Colonic mucosa (tissue), 4 donors: ENCODE measurements around the gene CA7. TPM values are rescaled to one million over a fixed set of nuclear protein-coding genes. Genes with fewer than 3 reads are reported as not detected.
A peak's percentile ranks its signal among the peaks of the same experiment; 100 is the strongest.

ENCODE experiments used
- DNase-seq: peaks from one replicate; pipeline ENCODE4 v3.0.0-alpha.2; 2020
- H3K27ac ChIP-seq: fragments of 200-600 bp; one replicate; pipeline ENCODE4 v1.8.0; 2021
- H3K27me3 ChIP-seq: fragments of 200-600 bp; one replicate; pipeline ENCODE4 v1.8.0; 2021
- H3K36me3 ChIP-seq: fragments of 200-600 bp; one replicate; pipeline ENCODE4 v1.8.0; 2021
- H3K4me1 ChIP-seq: fragments of 200-600 bp; one replicate; pipeline ENCODE4 v1.8.0; 2021; ENCODE audit warnings: mild to moderate bottlenecking
- H3K4me3 ChIP-seq: fragments of 200-600 bp; one replicate; pipeline ENCODE4 v1.8.0; 2021
- H3K9ac ChIP-seq, 2 donors: one replicate each; pipeline ENCODE4 v1.7.0; 2013; ENCODE audit warnings: control low read depth in 2 of 2, low read depth in 2 of 2, low read length in 2 of 2
- H3K9me3 ChIP-seq: fragments of 200-600 bp; one replicate; pipeline ENCODE4 v1.8.0; 2021
- intact Hi-C: fragments of 100-400 bp; cut with DNase I; formaldehyde crosslinking; loops from one replicate; pipeline ENCODE4 v1.14.1; 2022
- total RNA-seq, 2 donors: library from RNA; stranded (reverse); fragmentation: NEBNext Ultra II Directional in 1 of 2; extraction: Animal tissue kit (Norgen Biotek cat#: 25700) in 1 of 2; gene quantifications; one replicate each; pipeline ENCODE4 v1.2.1, GENCODE V29; 2021
- TF ChIP-seq, protein P1 (sequence below): fragments of 200-600 bp; IDR thresholded peaks from one replicate; pipeline ENCODE4 v1.8.0; 2022; ENCODE audit warnings: antibody characterized with exemption, mild to moderate bottlenecking
- donor health status: healthy.
- donor health status: DM: no; HTN: no; CAD: no.
- donor health status: DM: no; HTN: no; CAD: no.

CA7 gene
- total RNA-seq, 2 donors from 2014 or later = 46.2 to 120 TPM

DNA sequence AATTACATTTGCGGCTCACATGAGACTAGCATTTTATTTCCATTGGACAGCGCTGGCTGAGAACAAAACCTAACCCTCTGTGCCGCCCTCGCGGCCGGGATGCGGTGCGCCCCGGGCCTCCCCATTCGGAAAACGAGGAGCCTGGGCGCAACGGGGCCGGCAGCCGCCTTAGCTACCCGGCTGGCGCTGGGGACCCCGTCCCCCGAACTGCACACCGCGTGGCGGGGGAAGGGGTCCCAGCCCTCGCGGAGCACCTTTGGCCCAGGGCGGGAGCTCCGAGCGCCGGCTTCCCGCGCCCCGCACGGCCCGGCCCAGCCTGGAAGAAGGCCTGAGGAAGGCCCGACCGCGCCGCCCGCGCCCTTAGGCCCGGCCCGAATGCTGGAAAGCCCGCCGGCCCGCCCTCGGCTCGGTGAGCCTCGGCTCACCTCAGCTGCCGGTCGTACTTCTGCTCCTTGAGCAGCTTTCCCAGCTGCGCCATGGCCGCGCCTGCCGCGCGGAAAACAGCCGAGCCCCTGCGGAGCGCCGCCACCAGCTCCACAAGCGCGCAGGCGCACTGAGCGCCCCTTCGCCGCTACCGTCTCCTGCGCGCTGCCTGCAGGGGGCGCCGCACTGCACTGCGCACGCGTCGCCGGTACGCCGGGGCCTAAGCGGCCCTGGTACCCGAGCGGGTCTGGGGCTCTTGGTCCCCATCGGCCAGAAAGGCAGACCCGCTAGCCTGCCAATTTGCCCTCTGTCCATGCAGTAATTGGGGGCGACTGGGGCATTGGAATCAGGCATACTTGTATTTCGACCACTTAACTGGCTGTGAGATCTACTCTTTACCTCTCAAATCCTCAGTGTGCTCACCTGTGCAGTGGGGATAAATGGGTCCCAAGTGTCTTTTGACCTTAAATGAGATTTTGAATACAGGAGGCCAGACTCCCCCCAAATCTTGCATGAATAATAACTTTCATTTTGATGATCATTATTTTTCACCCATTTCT is 13.5 kb upstream of the CA7 start, which contains the start of gene NAE1:
NAE1 (minus strand) TSS at position 555 of the 983 bp plus-strand sequence; CDS start at position 478, 77 bp downstream.
- TF ChIP-seq, protein P1, sequence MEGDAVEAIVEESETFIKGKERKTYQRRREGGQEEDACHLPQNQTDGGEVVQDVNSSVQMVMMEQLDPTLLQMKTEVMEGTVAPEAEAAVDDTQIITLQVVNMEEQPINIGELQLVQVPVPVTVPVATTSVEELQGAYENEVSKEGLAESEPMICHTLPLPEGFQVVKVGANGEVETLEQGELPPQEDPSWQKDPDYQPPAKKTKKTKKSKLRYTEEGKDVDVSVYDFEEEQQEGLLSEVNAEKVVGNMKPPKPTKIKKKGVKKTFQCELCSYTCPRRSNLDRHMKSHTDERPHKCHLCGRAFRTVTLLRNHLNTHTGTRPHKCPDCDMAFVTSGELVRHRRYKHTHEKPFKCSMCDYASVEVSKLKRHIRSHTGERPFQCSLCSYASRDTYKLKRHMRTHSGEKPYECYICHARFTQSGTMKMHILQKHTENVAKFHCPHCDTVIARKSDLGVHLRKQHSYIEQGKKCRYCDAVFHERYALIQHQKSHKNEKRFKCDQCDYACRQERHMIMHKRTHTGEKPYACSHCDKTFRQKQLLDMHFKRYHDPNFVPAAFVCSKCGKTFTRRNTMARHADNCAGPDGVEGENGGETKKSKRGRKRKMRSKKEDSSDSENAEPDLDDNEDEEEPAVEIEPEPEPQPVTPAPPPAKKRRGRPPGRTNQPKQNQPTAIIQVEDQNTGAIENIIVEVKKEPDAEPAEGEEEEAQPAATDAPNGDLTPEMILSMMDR = peak; percentile 99

DNA sequence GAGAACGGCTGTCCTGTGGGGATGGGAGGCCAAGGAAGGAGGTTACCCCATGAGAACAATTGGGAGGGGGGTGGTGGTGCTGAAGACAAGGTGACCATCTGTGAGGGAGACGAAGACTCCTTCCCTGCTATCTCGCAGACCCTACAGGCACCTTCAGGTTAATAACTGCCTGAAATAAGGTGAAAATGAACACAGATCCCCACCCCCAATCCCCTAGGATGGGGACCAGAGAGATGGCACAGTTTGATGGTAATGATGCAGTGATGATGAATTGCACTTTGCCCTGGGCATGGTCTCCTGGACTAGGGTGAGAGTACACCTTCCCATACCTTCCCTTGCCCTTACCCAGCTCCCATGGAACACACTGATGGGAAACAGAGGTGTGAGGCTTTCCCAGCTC is 12.0 kb upstream of the CA7 start:
- no peak overlapping the region for H3K9ac ChIP-seq
- no peaks in the 10 kb centered on the region for H3K27me3 ChIP-seq
- H3K9me3 ChIP-seq = no peaks in the 10 kb centered on the region
- no peaks in the 10 kb centered on the region for H3K36me3 ChIP-seq
- no peak for DNase-seq
- H3K4me3 ChIP-seq = no peak overlapping the region
- H3K27ac ChIP-seq = no peak overlapping the region
- TF ChIP-seq, protein P1 = no peak
- intact Hi-C loops = loop anchor here (2.0 kb wide), 1 partner anchor 37 kb away; no protein-coding TSS in a partner anchor
- H3K4me1 ChIP-seq = peaks cover 8% of the 10 kb centered on the region

More for the DNA sequence above, 13.5 kb upstream of the CA7 start, which contains the start of gene NAE1:
- Histone ChIP-seq H3K4me1 (peaks cover 8% of the 10 kb centered on the region), H3K9me3 (no peaks in the 10 kb centered on the region), H3K9ac (peak within 1 kb of the TSS; percentile 76 to 84), H3K36me3 (no peaks in the 10 kb centered on the region), H3K4me3 (peak within 1 kb of the TSS; percentile 89), H3K27ac (peak within 1 kb of the TSS; percentile 84), H3K27me3 (no peaks in the 10 kb centered on the region)
- intact Hi-C loops = no loop called here
- DNase-seq = peak; percentile 88

DNA sequence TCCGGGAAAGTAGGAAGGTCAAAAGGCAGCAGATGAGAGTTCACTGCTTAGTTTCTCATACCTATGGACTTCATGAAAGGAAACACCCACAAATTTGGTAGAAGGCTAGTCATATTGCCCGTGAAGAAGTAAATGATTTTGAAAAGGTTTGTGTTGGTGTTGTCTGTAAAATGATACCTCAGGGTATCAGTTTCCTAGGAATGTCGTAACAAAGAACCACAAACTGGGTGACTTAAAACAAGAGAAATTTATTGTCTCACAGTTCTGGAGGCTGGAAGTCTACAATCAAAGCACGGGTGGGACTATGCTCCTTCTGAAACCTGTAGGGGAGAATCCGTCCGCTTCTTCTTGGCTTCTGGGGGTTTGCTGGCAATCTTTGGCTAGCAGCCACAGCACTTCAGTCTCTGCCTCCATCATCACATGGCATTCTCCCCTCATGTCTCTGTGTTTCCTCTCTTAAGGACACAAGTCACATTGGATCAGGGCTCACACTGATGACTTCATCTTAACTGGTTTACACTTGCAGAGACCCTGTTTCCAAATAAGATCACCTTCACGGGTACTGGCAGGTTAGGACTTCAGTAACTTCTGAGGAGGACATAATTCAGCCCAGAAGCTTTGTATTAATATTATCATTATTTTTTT is 11.4 kb upstream of the CA7 start:
- no peak overlapping the region for H3K4me3 ChIP-seq
- no peak overlapping the region for H3K9ac ChIP-seq
- no peaks in the 10 kb centered on the region for H3K36me3 ChIP-seq
- H3K4me1 ChIP-seq = peaks cover 8% of the 10 kb centered on the region
- TF ChIP-seq, protein P1 = no peak
- H3K27me3 ChIP-seq = no peaks in the 10 kb centered on the region
- no peak overlapping the region for H3K27ac ChIP-seq
- intact Hi-C loops = loop anchor here (2.0 kb wide), 1 partner anchor 36 kb away; no protein-coding TSS in a partner anchor
- H3K9me3 ChIP-seq = no peaks in the 10 kb centered on the region
- DNase-seq = no peak

DNA sequence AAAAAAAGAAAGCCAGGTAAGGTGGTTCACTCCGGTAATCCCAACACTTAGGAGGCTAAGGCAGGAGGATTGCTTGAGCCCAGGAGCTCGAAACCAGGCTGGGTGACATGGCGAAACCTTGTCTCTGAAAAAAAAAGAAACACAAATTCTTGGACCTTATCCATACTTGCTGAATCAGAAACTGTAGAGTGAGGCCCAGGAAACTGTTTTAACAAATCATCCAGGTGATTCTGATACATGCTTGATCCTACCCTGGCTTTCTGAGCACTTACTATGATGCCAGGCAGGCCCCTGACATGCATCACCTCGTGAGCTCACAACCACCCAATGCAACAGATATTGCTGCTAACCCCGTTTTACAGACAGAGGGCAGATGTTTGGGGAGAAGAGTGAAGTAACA is 9.5 kb upstream of the CA7 start:
- no peak for DNase-seq
- Histone ChIP-seq H3K36me3 (no peaks in the 10 kb centered on the region), H3K27ac (no peak overlapping the region), H3K27me3 (no peaks in the 10 kb centered on the region), H3K9me3 (no peaks in the 10 kb centered on the region), H3K4me1 (peaks cover 3% of the 10 kb centered on the region), H3K9ac (no peak overlapping the region), H3K4me3 (no peak overlapping the region)
- intact Hi-C loops = no loop called here
- TF ChIP-seq, protein P1 = no peak

DNA sequence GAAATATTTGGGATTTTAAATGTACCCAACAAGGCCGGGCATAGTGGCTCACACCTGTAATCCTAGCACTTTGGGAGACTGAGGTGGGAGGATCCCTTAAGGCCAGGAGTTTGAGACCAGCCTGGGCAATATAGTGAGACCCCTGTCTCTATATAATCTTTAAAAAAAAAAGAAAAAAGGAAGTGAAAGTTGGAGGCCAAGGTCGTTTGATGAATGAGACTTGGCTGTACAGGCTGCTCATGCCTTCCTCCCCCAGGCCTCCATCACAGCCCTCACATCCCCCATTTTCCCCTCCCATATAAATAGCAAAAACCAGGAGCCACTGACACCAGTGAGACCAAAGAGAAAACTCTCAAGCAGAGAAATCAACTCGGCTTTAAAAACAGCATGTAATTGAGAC is 3.3 kb upstream of the CA7 start:
- DNase-seq = no peak
- Histone ChIP-seq H3K27ac (no peak overlapping the region), H3K4me1 (no peaks in the 10 kb centered on the region), H3K9me3 (no peaks in the 10 kb centered on the region), H3K27me3 (peaks cover 20% of the 10 kb centered on the region), H3K9ac (no peak overlapping the region), H3K36me3 (no peaks in the 10 kb centered on the region), H3K4me3 (no peak overlapping the region)
- TF ChIP-seq, protein P1 = no peak
- intact Hi-C loops = loop anchor here (10.0 kb wide), 1 partner anchor 56 kb away; no protein-coding TSS in a partner anchor
